Hippocampal formation (tissue), 2 donors: ENCODE results near the gene TNP1.

Experiments used
- DNase-seq, 2 donors: peaks; one replicate each; lab custom pipeline; 2025; lab: John Stamatoyannopoulos, UW

TNP1 gene

GRCh38 chr2:216873573-216873972, 13.7 kb upstream of the TNP1 start:
- DNase-seq: peak in 1 of 2 donors; percentile 11

DNA sequence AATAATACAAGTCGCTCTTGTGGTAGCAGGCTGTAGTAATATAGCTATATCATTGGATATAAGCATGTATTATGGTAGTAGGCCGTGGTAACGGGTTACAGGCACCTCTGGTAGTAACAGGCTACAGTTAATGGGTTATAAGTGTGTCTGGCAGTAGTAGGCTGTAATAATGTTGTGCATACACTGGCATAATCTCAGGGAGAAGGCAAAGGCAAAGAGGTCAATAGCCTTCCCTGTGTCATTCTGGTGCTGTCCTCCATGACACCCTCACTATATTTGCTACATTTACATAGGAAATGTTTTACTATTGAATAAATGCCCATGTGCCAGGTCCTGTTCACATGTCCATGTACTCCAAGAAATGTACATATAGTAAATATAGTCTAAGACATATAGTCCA, 12.8 kb upstream of the TNP1 start:
- DNase-seq: no peak

GRCh38 chr2:216872040-216872439, 12.2 kb upstream of the TNP1 start:
- no peak for DNase-seq

DNA sequence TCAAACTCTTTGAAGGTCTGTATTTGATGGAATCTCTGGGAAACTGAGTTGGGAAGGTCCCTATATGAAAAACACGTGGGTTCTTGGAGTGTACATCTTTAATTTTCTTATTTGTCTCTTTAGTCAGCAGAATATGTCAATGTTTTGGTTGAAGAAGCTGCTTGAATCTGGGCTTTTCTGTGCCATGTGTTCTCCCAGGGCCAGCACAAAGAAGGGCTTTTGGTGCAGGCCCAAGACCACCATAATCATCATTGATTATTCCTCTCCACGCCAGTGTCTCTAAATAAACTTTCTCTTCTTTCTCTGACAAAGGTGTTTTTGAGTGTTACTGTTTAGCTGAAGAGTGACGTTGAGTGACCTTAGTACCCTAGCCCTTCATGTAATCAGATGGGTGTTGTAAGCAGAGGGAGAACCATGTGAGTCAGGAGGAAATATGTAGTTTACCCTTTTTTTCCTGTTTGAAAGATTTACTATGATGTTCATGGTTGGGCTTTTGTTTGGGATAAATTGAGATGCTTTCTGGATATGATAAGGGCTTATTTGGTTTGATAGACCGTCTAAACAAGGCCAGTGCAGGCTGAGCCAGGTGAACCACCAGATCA, 11.6 kb upstream of the TNP1 start:
- DNase-seq: no peak

- no peak for DNase-seq
Observed at GRCh38 chr2:216870508-216871332, 10.9 kb upstream of the TNP1 start.

DNA sequence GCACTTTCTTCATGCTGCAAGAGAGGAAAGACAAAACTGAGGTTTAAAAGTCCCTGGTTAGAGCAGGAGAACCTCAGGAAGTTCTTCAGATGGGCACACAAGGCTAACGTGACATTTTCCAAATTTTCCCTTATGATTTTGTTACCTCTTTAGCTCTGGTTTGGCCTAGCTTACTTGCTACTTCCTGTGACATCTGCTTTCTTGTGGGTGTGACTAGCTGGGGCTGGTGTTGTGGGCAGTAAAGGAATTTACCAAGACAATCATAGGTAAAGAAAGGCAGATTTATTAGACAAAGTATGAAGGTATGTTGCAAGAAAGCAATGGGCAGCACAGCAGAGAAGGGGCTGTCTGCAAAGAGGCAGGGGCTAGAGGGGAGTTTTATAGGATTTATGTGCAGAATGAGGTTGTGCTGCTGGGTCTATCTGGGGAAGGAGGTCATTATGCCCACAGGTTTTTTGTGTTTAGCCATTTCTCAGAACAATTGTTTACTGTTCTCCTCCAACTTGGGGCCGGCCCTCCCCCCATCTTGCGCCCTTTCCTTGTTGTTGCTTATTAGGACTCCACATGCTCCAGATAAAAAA, 6.7 kb upstream of the TNP1 start:
- DNase-seq: no peak

DNA sequence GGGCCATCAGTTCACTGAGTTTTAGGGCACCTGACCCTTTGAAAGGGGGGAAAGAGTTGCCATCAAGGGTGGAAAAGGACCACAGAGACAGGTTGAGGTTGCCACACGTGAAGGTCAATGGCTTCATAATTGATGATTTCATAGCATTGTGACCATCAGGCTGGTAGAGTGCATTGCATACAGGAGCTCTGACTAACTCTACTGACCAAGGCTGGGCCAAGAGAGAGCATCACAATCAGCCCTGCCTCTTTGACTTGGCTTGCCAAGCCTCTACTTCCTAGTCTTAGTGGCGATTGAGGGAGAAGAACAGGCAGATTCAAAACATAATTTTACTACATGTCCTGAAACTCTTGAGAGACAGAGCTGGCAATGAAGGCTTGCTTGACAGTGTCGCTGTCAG, 5.8 kb upstream of the TNP1 start:
- DNase-seq: no peak

DNA sequence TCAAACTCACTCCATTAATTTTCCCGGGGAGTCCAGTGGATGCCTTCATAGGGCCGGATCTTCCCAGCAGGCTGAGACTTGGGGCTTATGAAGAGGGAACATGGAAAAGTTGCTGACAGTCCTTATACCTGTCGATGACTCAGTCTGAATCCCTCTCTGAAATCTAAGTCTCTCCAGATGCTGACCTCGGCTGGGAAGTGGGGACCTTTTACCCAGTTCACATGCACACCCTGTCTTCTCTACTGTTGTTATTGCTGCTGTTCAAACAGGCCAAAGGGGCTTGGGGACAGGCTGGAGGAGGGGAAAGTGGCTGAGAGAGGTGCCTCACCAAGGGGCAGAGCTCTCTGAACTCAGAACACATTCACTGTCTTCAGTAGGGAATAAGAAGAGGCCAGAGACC, 4.1 kb upstream of the TNP1 start:
- no peak for DNase-seq

- DNase-seq: no peak
Observed at GRCh38 chr2:216862628-216863398, 2.9 kb upstream of the TNP1 start.

DNA sequence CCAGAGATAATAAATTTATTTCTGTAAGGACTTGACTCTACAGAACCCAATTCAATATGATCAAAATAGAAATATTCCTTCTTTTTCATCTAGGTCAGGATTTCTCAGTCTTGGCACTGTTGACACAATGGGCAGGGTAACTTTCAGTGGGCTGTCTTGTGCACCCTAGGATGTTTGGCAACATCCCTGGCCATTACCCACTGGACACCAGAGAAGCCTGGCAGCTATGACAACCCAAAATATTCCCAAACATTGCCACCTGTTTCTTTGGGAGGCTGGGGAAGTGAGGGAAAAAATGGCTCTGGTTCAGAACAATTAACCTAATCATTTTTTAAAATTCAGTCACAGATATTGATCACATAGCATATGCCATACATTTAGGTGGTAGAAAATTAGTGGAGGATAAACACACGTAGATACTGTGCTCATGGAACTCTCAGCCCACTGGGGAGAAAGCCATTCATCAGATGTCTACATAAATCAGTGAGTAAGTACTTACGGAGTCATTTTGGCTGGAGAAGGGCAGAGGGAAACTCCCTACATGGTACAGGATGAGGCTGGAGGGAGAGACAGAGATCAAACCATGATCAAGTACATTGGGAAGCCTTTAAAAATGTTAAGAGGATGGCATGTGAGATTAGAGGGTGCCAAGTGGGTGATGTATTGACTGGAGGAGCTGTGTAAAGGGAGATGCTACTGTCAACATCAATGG, 718 bp upstream of the TNP1 start:
- no peak for DNase-seq

DNA sequence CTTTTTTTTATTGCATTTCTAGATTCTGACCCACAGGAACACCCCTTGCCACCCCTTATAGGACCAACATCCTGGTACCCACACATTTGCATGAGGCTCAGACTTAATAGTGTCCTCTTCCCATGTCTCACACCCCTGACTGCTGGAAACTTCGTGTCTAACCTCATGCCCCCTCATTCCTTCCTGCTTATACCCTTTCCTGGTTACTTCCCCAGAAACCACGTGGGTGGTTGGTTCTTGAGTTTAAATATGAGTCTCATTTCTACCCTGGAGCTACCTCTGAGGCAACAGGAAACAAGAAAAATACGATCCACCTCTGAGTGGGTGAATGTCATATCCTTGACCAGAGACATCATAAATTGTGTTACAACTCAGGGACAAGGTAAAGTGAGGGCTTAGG, 1.6 kb downstream of the TNP1 start:
- no peak for DNase-seq

GRCh38 chr2:216857131-216857550, 2.7 kb downstream of the TNP1 start:
- DNase-seq: no peak

- no peak for DNase-seq
Observed at GRCh38 chr2:216856406-216857065, 3.3 kb downstream of the TNP1 start.

DNA sequence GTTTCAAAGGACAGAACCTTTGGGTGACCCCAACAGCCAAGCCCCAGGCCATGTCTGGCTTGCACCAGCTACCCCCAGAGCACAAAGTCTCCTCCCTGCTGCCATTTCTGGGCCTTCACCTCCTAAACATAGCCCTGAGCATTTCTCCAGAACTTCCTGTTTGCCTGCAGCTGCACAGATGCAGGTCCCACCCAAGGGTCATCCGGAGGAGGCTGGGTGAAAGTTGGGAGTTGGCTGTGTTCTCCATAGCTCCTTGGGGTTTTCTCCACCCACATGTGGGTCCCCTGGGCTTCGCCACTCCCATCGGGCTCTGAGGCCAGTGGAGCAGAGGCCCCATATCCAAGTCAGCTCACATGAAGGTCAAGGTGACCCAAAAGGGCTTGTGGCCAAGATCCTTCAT, 4.3 kb downstream of the TNP1 start:
- no peak for DNase-seq

- no peak for DNase-seq
Observed at GRCh38 chr2:216855079-216855478, 4.8 kb downstream of the TNP1 start.

- no peak for DNase-seq
Observed at GRCh38 chr2:216851486-216852090, 8.3 kb downstream of the TNP1 start.

- DNase-seq: no peak
Observed at GRCh38 chr2:216850665-216851322, 9.1 kb downstream of the TNP1 start.

GRCh38 chr2:216849987-216850386, 9.9 kb downstream of the TNP1 start:
- DNase-seq: peak; percentile 53 to 71

DNA sequence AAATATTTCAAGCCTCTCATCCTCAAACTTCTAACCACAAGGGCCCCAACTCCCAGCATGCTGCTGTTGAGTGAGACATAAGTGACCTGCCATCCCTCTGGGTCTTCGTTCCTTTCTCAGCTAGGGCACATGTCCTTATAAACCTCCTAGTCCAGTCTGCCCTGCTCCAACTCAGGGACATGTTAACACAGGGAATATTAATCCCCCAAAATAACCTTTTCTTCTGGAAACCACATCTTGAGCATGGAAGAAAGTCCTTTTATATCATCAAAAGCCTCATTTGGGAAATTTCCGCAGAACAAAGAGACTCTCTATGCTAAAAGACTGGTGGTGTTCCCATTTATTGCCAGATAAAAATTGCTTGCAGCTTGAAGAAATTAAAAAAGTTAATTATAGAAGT, 14.4 kb downstream of the TNP1 start:
- no peak for DNase-seq

DNA sequence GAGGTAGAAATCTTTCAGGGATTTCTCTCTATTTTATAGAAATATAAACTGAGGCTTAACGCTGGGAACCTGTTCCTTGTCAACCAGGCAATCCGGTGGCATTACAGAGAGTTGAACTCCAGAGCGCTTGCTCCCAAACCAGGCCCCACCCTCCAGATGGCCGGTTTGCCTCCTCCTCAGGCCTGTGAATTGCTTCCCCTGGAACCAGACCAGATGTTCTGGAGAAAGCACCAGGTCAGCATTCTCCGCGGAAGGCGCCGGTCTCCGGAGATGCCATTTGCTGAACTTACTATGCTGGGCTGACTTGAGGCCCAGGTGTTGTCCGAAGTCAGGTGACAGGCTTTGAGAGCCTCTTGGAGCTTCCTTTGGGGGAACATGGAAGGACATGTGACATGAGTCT, 17.2 kb downstream of the TNP1 start:
- DNase-seq: no peak
